ENCODE measurements around the gene MGAT1.
"Not testable (repeated sequence)": the region's sequence is repeated elsewhere in the genome, so short reads cannot be mapped to it uniquely, and the experiment has no call there.

MGAT1 gene

DNA sequence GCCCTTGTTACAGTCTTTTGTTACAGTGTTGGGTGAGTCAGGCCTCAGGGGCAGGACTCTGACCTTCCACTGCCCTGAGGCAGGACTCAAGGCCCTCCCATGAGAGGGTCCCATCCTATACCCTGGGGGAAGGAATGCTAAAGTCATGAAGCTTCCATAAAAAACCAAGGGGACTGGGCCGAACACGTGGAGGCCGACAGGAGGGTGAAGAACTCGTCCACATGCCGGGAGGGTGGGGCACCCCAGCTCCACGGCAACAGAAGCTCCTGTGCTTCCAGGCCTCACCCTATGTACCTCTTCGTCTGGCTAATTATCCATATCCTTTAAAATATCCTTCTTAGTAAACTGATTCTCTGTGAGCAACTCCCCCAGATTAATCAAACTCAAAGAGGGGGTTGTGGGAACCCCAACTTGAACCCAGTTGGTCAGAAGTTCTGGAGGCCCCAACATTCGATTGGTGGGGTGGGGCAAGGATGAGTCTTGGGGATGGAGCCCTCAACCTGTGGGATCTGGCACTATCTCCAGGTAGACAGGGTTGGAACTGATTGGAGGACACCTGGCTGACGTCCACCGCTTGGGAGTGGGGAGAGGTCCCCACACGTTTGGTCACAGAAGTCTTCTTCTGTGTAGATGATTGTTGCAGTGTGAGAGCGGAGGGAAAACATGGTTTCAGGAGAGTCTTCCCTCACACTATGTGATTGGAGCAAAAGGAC lies 19.1 kb downstream of the MGAT1 start:
- no peak overlapping the region for H3K9ac ChIP-seq (ENCODE audit: low read length in 2 of 2)
- peaks cover 30% of the 10 kb centered on the region for H3K4me1 ChIP-seq (ENCODE audit: control insufficient read depth, insufficient read depth, low read length)
- H3K4me3 ChIP-seq (ENCODE audit: low read length in 2 of 2): no peak overlapping the region
- no peaks in the 10 kb centered on the region for H3K27me3 ChIP-seq (ENCODE audit: control insufficient read depth in 1 of 2, insufficient read depth in 2 of 2, low read length in 2 of 2)
- no peaks in the 10 kb centered on the region for H3K36me3 ChIP-seq (ENCODE audit: control insufficient read depth in 2 of 2, insufficient read depth in 2 of 2, low read length in 2 of 2)
- no peaks in the 10 kb centered on the region for H3K9me3 ChIP-seq (ENCODE audit: control insufficient read depth in 2 of 2, low read length in 2 of 2)
- no peak overlapping the region for H3K27ac ChIP-seq (ENCODE audit: low read length)

DNA sequence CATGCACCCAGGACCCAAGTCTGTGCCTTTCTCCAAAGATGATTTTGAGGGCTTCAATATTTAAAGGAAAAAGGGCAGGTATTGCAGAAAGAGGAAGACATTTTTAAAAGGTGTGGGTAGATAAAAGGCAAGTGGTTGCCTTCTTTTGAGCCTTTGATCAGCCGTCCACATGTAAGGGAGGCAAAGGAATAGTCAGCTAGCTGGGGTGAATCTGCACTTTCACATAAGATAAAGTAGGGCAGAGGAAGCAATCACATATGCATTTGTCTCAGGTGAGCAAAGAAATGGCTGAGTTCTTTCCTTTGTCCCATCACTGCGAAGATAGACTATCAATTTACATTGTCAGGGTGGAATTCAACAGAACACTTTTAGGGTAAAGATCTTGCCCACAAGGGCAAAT lies 19.9 kb downstream of the MGAT1 start:
- Histone ChIP-seq H3K9me3 (ENCODE audit: control insufficient read depth in 2 of 2, low read length in 2 of 2) (no peaks in the 10 kb centered on the region), H3K4me3 (ENCODE audit: low read length in 2 of 2) (no peak overlapping the region), H3K9ac (ENCODE audit: low read length in 2 of 2) (no peak overlapping the region), H3K4me1 (ENCODE audit: control insufficient read depth, insufficient read depth, low read length) (peaks cover 30% of the 10 kb centered on the region), H3K36me3 (ENCODE audit: control insufficient read depth in 2 of 2, insufficient read depth in 2 of 2, low read length in 2 of 2) (no peaks in the 10 kb centered on the region), H3K27me3 (ENCODE audit: control insufficient read depth in 1 of 2, insufficient read depth in 2 of 2, low read length in 2 of 2) (no peaks in the 10 kb centered on the region), H3K27ac (ENCODE audit: low read length) (no peak overlapping the region)

DNA sequence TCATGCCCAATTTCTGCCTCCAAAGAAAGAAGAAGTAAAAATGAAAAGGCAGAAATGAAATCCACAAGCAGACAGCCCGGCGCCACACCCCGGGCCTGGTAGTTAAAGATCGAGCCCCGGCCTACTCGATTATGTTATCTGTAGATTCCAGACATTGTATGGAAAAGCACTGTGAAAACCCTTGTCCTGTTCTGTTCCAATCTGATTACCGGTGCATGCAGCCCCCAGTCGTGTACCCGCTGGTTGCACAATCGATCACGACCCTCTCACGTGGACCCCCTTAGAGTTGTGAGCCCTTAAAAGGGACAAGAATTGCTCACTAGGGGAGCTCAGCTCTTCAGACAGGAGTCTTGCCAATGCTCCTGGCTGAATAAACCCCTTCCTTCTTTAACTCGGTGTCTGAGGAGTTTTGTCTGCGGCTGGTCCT lies 20.7 kb downstream of the MGAT1 start:
- H3K36me3 ChIP-seq (ENCODE audit: control insufficient read depth in 2 of 2, insufficient read depth in 2 of 2, low read length in 2 of 2); H3K9me3 ChIP-seq (ENCODE audit: control insufficient read depth in 2 of 2, low read length in 2 of 2); H3K27me3 ChIP-seq (ENCODE audit: control insufficient read depth in 1 of 2, insufficient read depth in 2 of 2, low read length in 2 of 2); H3K27ac ChIP-seq (ENCODE audit: low read length); H3K9ac ChIP-seq (ENCODE audit: low read length in 2 of 2); H3K4me3 ChIP-seq (ENCODE audit: low read length in 2 of 2): not testable (repeated sequence)
- H3K4me1 ChIP-seq (ENCODE audit: control insufficient read depth, insufficient read depth, low read length): peaks cover 24% of the 10 kb centered on the region

DNA sequence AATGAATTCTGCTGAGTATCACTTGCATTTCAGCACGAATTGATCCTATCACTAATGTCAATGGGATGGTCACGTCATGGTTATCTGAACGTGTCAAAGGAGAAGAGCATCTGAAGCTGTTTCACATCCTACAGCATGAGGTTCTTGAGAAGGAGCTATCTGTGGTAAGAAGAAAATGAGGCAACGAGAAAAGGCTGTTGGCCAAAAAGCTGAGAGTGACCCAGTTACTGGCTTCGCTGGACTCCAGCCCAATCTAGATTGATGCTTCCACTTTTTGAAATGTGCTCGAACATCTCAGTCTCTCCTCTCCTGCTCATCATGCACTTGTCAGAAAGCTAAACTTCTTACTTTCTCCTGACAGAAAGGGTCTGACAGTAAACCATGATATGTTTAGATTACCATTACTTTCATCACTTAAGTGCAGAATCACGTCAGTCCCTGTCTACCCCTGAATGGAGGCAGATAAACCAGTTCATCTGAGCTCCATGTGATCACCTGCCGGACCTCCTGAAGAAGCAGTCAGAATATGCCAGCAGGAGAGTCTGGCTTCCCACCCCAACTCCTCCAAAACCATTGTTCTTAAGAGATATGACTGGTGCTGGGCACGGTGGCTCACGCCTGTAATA lies 22.5 kb downstream of the MGAT1 start:
- H3K9ac ChIP-seq (ENCODE audit: low read length in 2 of 2): no peak overlapping the region
- no peaks in the 10 kb centered on the region for H3K9me3 ChIP-seq (ENCODE audit: control insufficient read depth in 2 of 2, low read length in 2 of 2)
- no peak overlapping the region for H3K27ac ChIP-seq (ENCODE audit: low read length)
- no peak overlapping the region for H3K4me3 ChIP-seq (ENCODE audit: low read length in 2 of 2)
- peaks cover 0 to 2% of the 10 kb centered on the region in 2 donors for H3K27me3 ChIP-seq (ENCODE audit: control insufficient read depth in 1 of 2, insufficient read depth in 2 of 2, low read length in 2 of 2)
- no peaks in the 10 kb centered on the region for H3K36me3 ChIP-seq (ENCODE audit: control insufficient read depth in 2 of 2, insufficient read depth in 2 of 2, low read length in 2 of 2)
- peaks cover 6% of the 10 kb centered on the region for H3K4me1 ChIP-seq (ENCODE audit: control insufficient read depth, insufficient read depth, low read length)

DNA sequence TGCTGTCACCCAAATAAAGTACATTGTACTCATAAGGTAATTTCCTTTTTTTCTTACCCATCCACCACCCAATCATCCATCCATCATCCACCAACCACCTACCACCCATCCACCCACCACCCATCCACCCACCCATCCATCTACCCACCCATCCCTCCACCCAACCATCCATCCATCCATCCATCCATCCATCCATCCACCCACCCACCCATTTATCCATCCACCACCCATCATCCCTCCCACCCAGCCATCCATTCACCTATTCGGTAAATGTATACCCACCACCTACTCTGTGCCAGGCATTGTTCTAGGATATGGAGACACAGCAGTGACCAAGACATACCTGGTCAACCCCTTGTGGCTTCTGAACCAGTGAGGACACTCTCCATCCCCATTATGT lies 25.1 kb downstream of the MGAT1 start:
- no peak overlapping the region for H3K4me3 ChIP-seq (ENCODE audit: low read length in 2 of 2)
- H3K27ac ChIP-seq (ENCODE audit: low read length): no peak overlapping the region
- H3K9me3 ChIP-seq (ENCODE audit: control insufficient read depth in 2 of 2, low read length in 2 of 2): no peaks in the 10 kb centered on the region
- H3K9ac ChIP-seq (ENCODE audit: low read length in 2 of 2): no peak overlapping the region
- no peaks in the 10 kb centered on the region for H3K36me3 ChIP-seq (ENCODE audit: control insufficient read depth in 2 of 2, insufficient read depth in 2 of 2, low read length in 2 of 2)
- no peaks in the 10 kb centered on the region for H3K4me1 ChIP-seq (ENCODE audit: control insufficient read depth, insufficient read depth, low read length)
- H3K27me3 ChIP-seq (ENCODE audit: control insufficient read depth in 1 of 2, insufficient read depth in 2 of 2, low read length in 2 of 2): peaks cover 0 to 2% of the 10 kb centered on the region in 2 donors

DNA sequence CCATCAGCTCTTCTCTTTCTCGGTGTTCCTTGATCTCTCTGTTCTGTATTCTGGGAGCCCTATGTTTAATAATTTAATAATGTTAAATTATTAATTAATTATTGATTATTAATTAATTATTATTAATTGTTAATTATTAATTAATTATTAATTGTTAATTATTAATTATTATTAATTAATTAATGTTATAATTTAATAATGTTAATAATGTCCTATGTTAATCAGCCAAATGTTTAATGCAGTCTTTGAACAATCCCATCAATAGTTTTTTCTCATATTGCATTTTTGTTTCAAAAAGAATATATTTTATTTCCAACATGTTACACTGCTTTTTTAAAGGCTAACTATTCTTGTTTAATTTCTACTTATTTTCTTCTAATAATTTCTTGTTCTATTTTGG lies 26.2 kb downstream of the MGAT1 start:
- no peaks in the 10 kb centered on the region for H3K4me1 ChIP-seq (ENCODE audit: control insufficient read depth, insufficient read depth, low read length)
- no peak overlapping the region for H3K9ac ChIP-seq (ENCODE audit: low read length in 2 of 2)
- H3K4me3 ChIP-seq (ENCODE audit: low read length in 2 of 2): no peak overlapping the region
- no peaks in the 10 kb centered on the region for H3K36me3 ChIP-seq (ENCODE audit: control insufficient read depth in 2 of 2, insufficient read depth in 2 of 2, low read length in 2 of 2)
- peaks cover 0 to 3% of the 10 kb centered on the region in 2 donors for H3K9me3 ChIP-seq (ENCODE audit: control insufficient read depth in 2 of 2, low read length in 2 of 2)
- H3K27ac ChIP-seq (ENCODE audit: low read length): no peak overlapping the region
- peaks cover 0 to 2% of the 10 kb centered on the region in 2 donors for H3K27me3 ChIP-seq (ENCODE audit: control insufficient read depth in 1 of 2, insufficient read depth in 2 of 2, low read length in 2 of 2)

DNA sequence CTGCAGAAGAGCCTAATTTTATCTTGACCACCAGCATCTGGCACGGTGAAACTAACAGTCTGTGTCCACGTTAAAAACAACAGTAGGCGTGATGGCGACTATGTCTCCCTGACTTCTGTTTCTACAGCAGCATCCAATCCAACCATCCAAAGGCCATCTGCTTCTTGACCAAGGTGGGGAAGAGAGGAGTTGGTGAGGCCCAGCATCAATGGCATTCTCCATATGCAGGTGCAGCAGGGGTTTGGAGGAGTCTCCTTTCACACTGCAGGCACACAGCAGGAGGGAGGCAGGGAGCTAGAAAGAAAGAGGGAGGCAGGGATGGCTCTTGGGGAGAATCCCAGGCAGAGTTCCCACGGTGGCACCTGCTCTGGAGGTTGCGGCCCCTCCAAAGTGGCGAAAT lies 27.0 kb downstream of the MGAT1 start:
- Histone ChIP-seq H3K27ac (ENCODE audit: low read length) (no peak overlapping the region), H3K4me1 (ENCODE audit: control insufficient read depth, insufficient read depth, low read length) (no peaks in the 10 kb centered on the region), H3K9me3 (ENCODE audit: control insufficient read depth in 2 of 2, low read length in 2 of 2) (peaks cover 0 to 3% of the 10 kb centered on the region in 2 donors), H3K36me3 (ENCODE audit: control insufficient read depth in 2 of 2, insufficient read depth in 2 of 2, low read length in 2 of 2) (no peaks in the 10 kb centered on the region), H3K4me3 (ENCODE audit: low read length in 2 of 2) (no peak overlapping the region), H3K27me3 (ENCODE audit: control insufficient read depth in 1 of 2, insufficient read depth in 2 of 2, low read length in 2 of 2) (peaks cover 0 to 2% of the 10 kb centered on the region in 2 donors), H3K9ac (ENCODE audit: low read length in 2 of 2) (no peak overlapping the region)

DNA sequence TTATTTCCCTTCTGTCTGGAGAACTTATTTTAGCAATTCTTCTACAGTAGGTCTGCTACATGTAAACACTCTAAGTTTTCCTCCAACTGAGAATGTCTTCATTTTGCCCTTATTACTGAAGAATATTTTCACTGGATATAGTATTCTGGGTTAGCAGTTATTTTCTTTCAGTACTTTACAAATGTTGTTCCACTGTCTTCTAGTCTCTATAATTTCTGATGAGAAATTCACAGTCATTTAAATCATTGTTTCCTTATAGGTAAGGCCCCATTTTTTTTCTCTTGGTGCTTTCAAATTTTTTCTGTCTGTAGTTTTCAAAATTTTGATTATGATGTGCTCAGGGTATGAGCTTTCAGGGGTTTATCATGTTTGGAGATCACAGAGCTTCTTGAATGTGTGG lies 30.8 kb downstream of the MGAT1 start:
- no peaks in the 10 kb centered on the region for H3K4me1 ChIP-seq (ENCODE audit: control insufficient read depth, insufficient read depth, low read length)
- no peaks in the 10 kb centered on the region for H3K36me3 ChIP-seq (ENCODE audit: control insufficient read depth in 2 of 2, insufficient read depth in 2 of 2, low read length in 2 of 2)
- H3K27me3 ChIP-seq (ENCODE audit: control insufficient read depth in 1 of 2, insufficient read depth in 2 of 2, low read length in 2 of 2): peaks cover 0 to 2% of the 10 kb centered on the region in 2 donors
- H3K4me3 ChIP-seq (ENCODE audit: low read length in 2 of 2): no peak overlapping the region
- no peak overlapping the region for H3K27ac ChIP-seq (ENCODE audit: low read length)
- H3K9me3 ChIP-seq (ENCODE audit: control insufficient read depth in 2 of 2, low read length in 2 of 2): peaks cover 3% of the 10 kb centered on the region in 2 donors
- H3K9ac ChIP-seq (ENCODE audit: low read length in 2 of 2): no peak overlapping the region

DNA sequence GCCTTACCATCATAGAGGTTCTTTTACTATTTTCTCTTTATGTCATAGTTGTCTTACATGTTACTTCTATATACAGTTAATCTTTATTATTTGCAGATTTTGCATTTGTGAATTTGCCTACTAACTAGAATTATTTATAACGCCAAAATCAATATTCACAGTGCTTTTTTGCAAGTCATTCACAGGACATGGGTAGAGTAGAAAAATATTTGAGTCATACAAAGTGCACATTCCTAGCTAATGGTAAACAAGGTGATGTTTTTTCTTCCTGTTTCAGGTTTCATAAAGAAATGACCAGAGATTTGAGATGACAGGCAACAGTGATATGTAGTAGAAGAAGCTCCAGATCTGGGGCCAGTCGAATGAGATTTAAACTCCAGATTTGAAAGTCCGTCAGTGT lies 32.8 kb downstream of the MGAT1 start:
- no peak overlapping the region for H3K9ac ChIP-seq (ENCODE audit: low read length in 2 of 2)
- H3K9me3 ChIP-seq (ENCODE audit: control insufficient read depth in 2 of 2, low read length in 2 of 2): peaks cover 3% of the 10 kb centered on the region in 2 donors
- no peaks in the 10 kb centered on the region for H3K4me1 ChIP-seq (ENCODE audit: control insufficient read depth, insufficient read depth, low read length)
- H3K36me3 ChIP-seq (ENCODE audit: control insufficient read depth in 2 of 2, insufficient read depth in 2 of 2, low read length in 2 of 2): no peaks in the 10 kb centered on the region
- H3K27ac ChIP-seq (ENCODE audit: low read length): no peak overlapping the region
- no peak overlapping the region for H3K4me3 ChIP-seq (ENCODE audit: low read length in 2 of 2)
- H3K27me3 ChIP-seq (ENCODE audit: control insufficient read depth in 1 of 2, insufficient read depth in 2 of 2, low read length in 2 of 2): no peaks in the 10 kb centered on the region

DNA sequence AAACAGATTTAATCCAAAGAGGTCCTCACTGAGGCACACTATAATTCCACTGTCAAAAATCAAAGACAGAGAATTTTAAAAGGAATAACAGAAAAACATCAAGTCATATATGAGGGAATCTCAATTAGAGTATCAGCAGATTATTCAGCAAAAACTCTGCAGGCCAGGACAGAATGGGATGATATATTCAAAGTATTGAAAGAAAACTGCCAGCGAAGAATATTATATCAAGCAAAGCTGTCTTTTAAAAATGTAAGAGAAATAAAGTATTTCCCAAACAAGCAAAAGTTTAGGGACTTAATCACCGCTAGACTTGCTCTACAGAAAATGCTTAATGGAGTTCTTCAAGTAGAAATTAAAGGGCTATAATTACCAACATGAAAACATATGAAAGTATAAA lies 47.0 kb downstream of the MGAT1 start:
- no peak overlapping the region for H3K4me3 ChIP-seq (ENCODE audit: low read length in 2 of 2)
- no peak overlapping the region for H3K9ac ChIP-seq (ENCODE audit: low read length in 2 of 2)
- H3K9me3 ChIP-seq (ENCODE audit: control insufficient read depth in 2 of 2, low read length in 2 of 2): peaks cover 8 to 13% of the 10 kb centered on the region in 2 donors
- no peaks in the 10 kb centered on the region for H3K4me1 ChIP-seq (ENCODE audit: control insufficient read depth, insufficient read depth, low read length)
- no peaks in the 10 kb centered on the region for H3K36me3 ChIP-seq (ENCODE audit: control insufficient read depth in 2 of 2, insufficient read depth in 2 of 2, low read length in 2 of 2)
- peaks cover 0 to 2% of the 10 kb centered on the region in 2 donors for H3K27me3 ChIP-seq (ENCODE audit: control insufficient read depth in 1 of 2, insufficient read depth in 2 of 2, low read length in 2 of 2)
- no peak overlapping the region for H3K27ac ChIP-seq (ENCODE audit: low read length)

DNA sequence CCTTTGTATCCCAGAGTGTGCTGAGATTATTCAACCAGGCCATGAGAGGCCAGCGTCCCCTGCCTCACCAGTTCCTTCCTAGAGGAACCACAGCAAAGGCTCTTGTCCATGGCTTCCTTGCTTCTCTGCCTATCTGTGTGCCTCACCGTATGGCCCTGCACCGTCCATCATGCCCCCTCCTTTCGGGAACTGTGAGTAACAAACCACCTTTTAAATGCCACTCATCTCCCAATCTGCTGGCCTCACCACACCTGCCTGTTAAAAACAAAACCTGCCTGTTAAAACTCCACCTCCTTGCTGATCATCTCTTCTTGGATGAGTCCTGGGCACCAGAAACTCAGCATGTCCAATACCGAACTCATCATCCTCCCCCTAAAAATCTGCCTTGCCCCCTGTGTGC lies 58.4 kb downstream of the MGAT1 start:
- Histone ChIP-seq H3K27ac (ENCODE audit: low read length) (no peak overlapping the region), H3K4me3 (ENCODE audit: low read length in 2 of 2) (no peak overlapping the region), H3K9ac (ENCODE audit: low read length in 2 of 2) (no peak overlapping the region), H3K4me1 (ENCODE audit: control insufficient read depth, insufficient read depth, low read length) (no peaks in the 10 kb centered on the region), H3K36me3 (ENCODE audit: control insufficient read depth in 2 of 2, insufficient read depth in 2 of 2, low read length in 2 of 2) (no peaks in the 10 kb centered on the region), H3K9me3 (ENCODE audit: control insufficient read depth in 2 of 2, low read length in 2 of 2) (peaks cover 0 to 2% of the 10 kb centered on the region in 2 donors), H3K27me3 (ENCODE audit: control insufficient read depth in 1 of 2, insufficient read depth in 2 of 2, low read length in 2 of 2) (peaks cover 3 to 11% of the 10 kb centered on the region in 2 donors)

All from stomach smooth muscle (tissue), 2 donors.